Lower leg skin (tissue), 4 donors: ENCODE data around the gene MRPS7. TPM values are rescaled to one million over a fixed set of nuclear protein-coding genes. Genes with fewer than 3 reads are reported as not detected.
"Not testable (repeated sequence)": the region's sequence is repeated elsewhere in the genome, so short reads cannot be mapped to it uniquely, and the experiment has no call there.

ENCODE experiments used
- DNase-seq, 2 donors: peaks; one replicate each; pipeline ENCODE4 v3.0.0-alpha.2; 2019; ENCODE audit warnings: low spot score in 2 of 2
- H3K4me3 ChIP-seq: fragments of 200-600 bp; sonication (generic); 2 replicates; pipeline ENCODE4 v1.5.1; 2017; ENCODE audit warnings: mild to moderate bottlenecking, low read depth; ENCODE audit not compliant: poor library complexity, severe bottlenecking
- CTCF ChIP-seq, 3 donors: fragments of 450-650 bp; IDR thresholded peaks; one replicate each; pipeline ENCODE4 v1.5.1; 2016; ENCODE audit warnings: antibody characterized with exemption in 3 of 3, mild to moderate bottlenecking in 3 of 3, moderate library complexity in 2 of 3
- POLR2A ChIP-seq, 2 donors: fragments of 450-650 bp; IDR thresholded peaks; one replicate each; pipeline ENCODE4 v1.6.1; 2016 to 2017; ENCODE audit warnings: antibody characterized with exemption in 2 of 2, mild to moderate bottlenecking in 1 of 2, moderate library complexity in 1 of 2
- WGBS, 2 donors: methylation state at CpG; one replicate each; pipeline ENCODE4 v1.1.5; 2018; 5-methylcytosine and 5-hydroxymethylcytosine counted together
- intact Hi-C: fragments of 100-400 bp; cut with DNase I; formaldehyde crosslinking; loops from one replicate; pipeline ENCODE4 v1.15.0; 2023; ENCODE audit warnings: low total_unique reads
- total RNA-seq, 4 donors: library from RNA; depleted of rRNA; stranded (reverse); fragments of >200 nt; gene quantifications; one replicate each; pipeline ENCODE4 v1.1.0, GENCODE V29; 2016

MRPS7 gene
- total RNA-seq, 4 donors from 2014 or later: 20.7 to 36.0 (median 31.4) TPM

- no peak for DNase-seq
- 64 to 67% methylated on average over 7 of the region's 7 CpGs for WGBS, 2 donors
- TF ChIP-seq CTCF (IDR thresholded peaks at IDR 0.05) (no peak), POLR2A (IDR thresholded peaks at IDR 0.05) (no peak)
- intact Hi-C loops: no loop called here
- no peak overlapping the region for H3K4me3 ChIP-seq
Observed at GRCh38 chr17:75273977-75274708, 12.5 kb downstream of the MRPS7 start.

- 29 to 54% methylated on average over 6 of the region's 6 CpGs for WGBS, 2 donors
- intact Hi-C loops: no loop called here
Observed at GRCh38 chr17:75277664-75278071, 16.0 kb downstream of the MRPS7 start.

GRCh38 chr17:75280189-75280588 lies 18.5 kb downstream of the MRPS7 start:
- intact Hi-C loops, H3K4me3 ChIP-seq, DNase-seq: not testable (repeated sequence)
- WGBS, 2 donors: 93 to 95% methylated on average over 4 of the region's 4 CpGs

More at GRCh38 chr17:75277664-75278071, 16.0 kb downstream of the MRPS7 start:
- no peak overlapping the region for H3K4me3 ChIP-seq
- TF ChIP-seq POLR2A (IDR thresholded peaks at IDR 0.05): no peak
- no peak for DNase-seq

- 84 to 92% methylated on average over 6 of the region's 6 CpGs for WGBS, 2 donors
Observed at GRCh38 chr17:75285123-75285522, 23.4 kb downstream of the MRPS7 start.

GRCh38 chr17:75287221-75287620 lies 25.5 kb downstream of the MRPS7 start:
- 83 to 88% methylated on average over 9 of the region's 9 CpGs for WGBS, 2 donors

More at GRCh38 chr17:75285123-75285522, 23.4 kb downstream of the MRPS7 start:
- no peak for TF ChIP-seq POLR2A (IDR thresholded peaks at IDR 0.05)
- no peak for TF ChIP-seq CTCF (IDR thresholded peaks at IDR 0.05)
- intact Hi-C loops: no loop called here
- DNase-seq: no peak
- H3K4me3 ChIP-seq: no peak overlapping the region

GRCh38 chr17:75288359-75288758 lies 26.7 kb downstream of the MRPS7 start:
- no peak overlapping the region for H3K4me3 ChIP-seq
- DNase-seq: no peak
- WGBS, 2 donors: 18 to 21% methylated on average over 2 of the region's 2 CpGs
- intact Hi-C loops: no loop called here
- no peak for TF ChIP-seq POLR2A (IDR thresholded peaks at IDR 0.05)

More at GRCh38 chr17:75287221-75287620, 25.5 kb downstream of the MRPS7 start:
- no peak for DNase-seq
- TF ChIP-seq POLR2A (IDR thresholded peaks at IDR 0.05): no peak
- no peak for TF ChIP-seq CTCF (IDR thresholded peaks at IDR 0.05)
- intact Hi-C loops: no loop called here
- no peak overlapping the region for H3K4me3 ChIP-seq

- TF ChIP-seq POLR2A (IDR thresholded peaks at IDR 0.05): no peak
- no peak for TF ChIP-seq CTCF (IDR thresholded peaks at IDR 0.05)
- no peak for DNase-seq
- intact Hi-C loops: no loop called here
- WGBS, 2 donors: 0% methylated on average over 9 to 14 of the region's 14 CpGs
- peak overlapping the region; percentile 56 for H3K4me3 ChIP-seq
Observed at GRCh38 chr17:75288770-75289114, 27.1 kb downstream of the MRPS7 start.
